ENCODE data around the gene OSBPL8.

Gene OSBPL8

DNA sequence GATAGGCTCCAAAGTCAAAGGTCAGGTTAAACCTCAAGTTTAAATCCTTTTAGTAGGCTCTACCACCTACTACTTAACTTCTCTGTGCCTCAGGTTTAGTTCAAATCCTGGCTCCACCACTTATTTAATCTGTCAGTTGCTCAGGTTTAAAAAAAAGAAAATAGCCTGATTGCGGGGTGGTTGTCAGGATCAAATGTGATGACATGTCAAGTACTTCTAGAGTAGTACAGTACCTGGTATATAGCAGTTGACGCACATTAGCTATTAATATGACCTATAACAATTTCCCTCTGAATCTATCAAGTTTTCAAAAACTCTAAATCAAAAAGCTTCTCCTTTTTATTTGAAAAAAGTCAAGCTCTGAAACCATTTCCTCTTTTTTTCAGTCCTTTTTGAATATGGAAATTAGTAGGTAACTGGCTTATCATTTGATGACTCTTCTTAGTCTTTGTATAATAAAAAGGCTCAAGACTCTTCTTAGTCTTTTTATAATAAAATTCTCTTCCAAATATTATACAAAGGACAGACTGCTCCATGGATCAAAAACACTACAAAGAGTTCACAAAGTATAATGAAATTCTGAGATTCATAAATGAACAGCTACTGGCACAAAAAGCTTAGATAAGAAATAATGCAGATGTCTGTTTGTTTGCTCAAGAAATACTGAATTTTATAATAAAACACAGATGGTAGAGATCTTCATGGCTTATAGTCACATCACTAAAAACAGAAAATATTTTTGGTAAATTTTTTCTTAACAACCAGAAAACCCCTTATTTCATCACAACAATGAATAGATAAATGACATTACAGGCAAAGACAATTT lies 5.0 kb downstream of the OSBPL8 start:
- H3K36me3 ChIP-seq (ENCODE audit: control insufficient read depth in 1 of 2, insufficient read depth in 2 of 2, low read length in 2 of 2) = no peaks in the 10 kb centered on the region
- no peak overlapping the region for H3K4me3 ChIP-seq (ENCODE audit: low read depth in 1 of 2, low read length in 2 of 2)
- no peaks in the 10 kb centered on the region for H3K27me3 ChIP-seq (ENCODE audit: low read depth, low read length)
- H3K27ac ChIP-seq (ENCODE audit: low read length) = peak overlapping the region; percentile 20
- peaks cover 4 to 29% of the 10 kb centered on the region in 2 donors for H3K4me1 ChIP-seq (ENCODE audit: control insufficient read depth in 1 of 2, insufficient read depth in 2 of 2, low read length in 2 of 2)
- H3K9me3 ChIP-seq (ENCODE audit: control insufficient read depth in 1 of 2, low read length in 2 of 2) = no peaks in the 10 kb centered on the region

- Histone ChIP-seq H3K4me1 (ENCODE audit: control insufficient read depth in 1 of 2, insufficient read depth in 2 of 2, low read length in 2 of 2) (peaks cover 14 to 30% of the 10 kb centered on the region in 2 donors), H3K27me3 (ENCODE audit: low read depth, low read length) (no peaks in the 10 kb centered on the region), H3K4me3 (ENCODE audit: low read depth in 1 of 2, low read length in 2 of 2) (no peak overlapping the region), H3K9me3 (ENCODE audit: control insufficient read depth in 1 of 2, low read length in 2 of 2) (no peaks in the 10 kb centered on the region), H3K27ac (ENCODE audit: low read length) (no peak overlapping the region), H3K36me3 (ENCODE audit: control insufficient read depth in 1 of 2, insufficient read depth in 2 of 2, low read length in 2 of 2) (no peaks in the 10 kb centered on the region)
Measured at GRCh38 chr12:76552343-76552938, 7.1 kb downstream of the OSBPL8 start.

GRCh38 chr12:76551482-76551888 lies 8.1 kb downstream of the OSBPL8 start:
- Histone ChIP-seq H3K4me3 (ENCODE audit: low read depth in 1 of 2, low read length in 2 of 2) (no peak overlapping the region), H3K36me3 (ENCODE audit: control insufficient read depth in 1 of 2, insufficient read depth in 2 of 2, low read length in 2 of 2) (no peaks in the 10 kb centered on the region), H3K4me1 (ENCODE audit: control insufficient read depth in 1 of 2, insufficient read depth in 2 of 2, low read length in 2 of 2) (peaks cover 16 to 26% of the 10 kb centered on the region in 2 donors), H3K27me3 (ENCODE audit: low read depth, low read length) (no peaks in the 10 kb centered on the region), H3K9me3 (ENCODE audit: control insufficient read depth in 1 of 2, low read length in 2 of 2) (no peaks in the 10 kb centered on the region), H3K27ac (ENCODE audit: low read length) (no peak overlapping the region)

DNA sequence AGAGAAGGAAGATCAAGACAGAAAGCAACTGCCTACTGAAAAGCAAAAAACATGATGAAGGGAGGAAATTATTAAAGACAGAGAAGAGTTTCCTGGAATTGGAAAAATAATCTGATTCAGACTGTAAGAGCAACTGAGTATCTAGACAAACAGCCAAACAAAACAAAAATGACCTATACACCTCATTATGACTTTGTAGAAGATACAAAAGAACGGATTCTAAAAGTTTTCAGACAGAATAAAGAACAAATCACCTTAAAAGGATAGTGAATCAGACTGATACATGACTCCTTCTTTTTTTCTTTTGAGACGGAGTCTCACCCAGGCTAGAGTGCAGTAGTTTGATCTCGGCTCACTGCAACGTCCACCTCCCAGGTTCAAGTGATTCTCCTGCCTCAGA lies 10.4 kb downstream of the OSBPL8 start:
- Histone ChIP-seq H3K4me3 (ENCODE audit: low read depth in 1 of 2, low read length in 2 of 2) (no peak overlapping the region), H3K27me3 (ENCODE audit: low read depth, low read length) (no peaks in the 10 kb centered on the region), H3K27ac (ENCODE audit: low read length) (no peak overlapping the region), H3K9me3 (ENCODE audit: control insufficient read depth in 1 of 2, low read length in 2 of 2) (no peaks in the 10 kb centered on the region), H3K4me1 (ENCODE audit: control insufficient read depth in 1 of 2, insufficient read depth in 2 of 2, low read length in 2 of 2) (peaks cover 16 to 23% of the 10 kb centered on the region in 2 donors), H3K36me3 (ENCODE audit: control insufficient read depth in 1 of 2, insufficient read depth in 2 of 2, low read length in 2 of 2) (no peaks in the 10 kb centered on the region)

- H3K36me3 ChIP-seq (ENCODE audit: control insufficient read depth in 1 of 2, insufficient read depth in 2 of 2, low read length in 2 of 2) = no peaks in the 10 kb centered on the region
- peaks cover 16 to 22% of the 10 kb centered on the region in 2 donors for H3K4me1 ChIP-seq (ENCODE audit: control insufficient read depth in 1 of 2, insufficient read depth in 2 of 2, low read length in 2 of 2)
- H3K27me3 ChIP-seq (ENCODE audit: low read depth, low read length) = no peaks in the 10 kb centered on the region
- no peaks in the 10 kb centered on the region for H3K9me3 ChIP-seq (ENCODE audit: control insufficient read depth in 1 of 2, low read length in 2 of 2)
- H3K4me3 ChIP-seq (ENCODE audit: low read depth in 1 of 2, low read length in 2 of 2) = no peak overlapping the region
- H3K27ac ChIP-seq (ENCODE audit: low read length) = no peak overlapping the region
Measured at GRCh38 chr12:76548222-76548837, 11.2 kb downstream of the OSBPL8 start.

DNA sequence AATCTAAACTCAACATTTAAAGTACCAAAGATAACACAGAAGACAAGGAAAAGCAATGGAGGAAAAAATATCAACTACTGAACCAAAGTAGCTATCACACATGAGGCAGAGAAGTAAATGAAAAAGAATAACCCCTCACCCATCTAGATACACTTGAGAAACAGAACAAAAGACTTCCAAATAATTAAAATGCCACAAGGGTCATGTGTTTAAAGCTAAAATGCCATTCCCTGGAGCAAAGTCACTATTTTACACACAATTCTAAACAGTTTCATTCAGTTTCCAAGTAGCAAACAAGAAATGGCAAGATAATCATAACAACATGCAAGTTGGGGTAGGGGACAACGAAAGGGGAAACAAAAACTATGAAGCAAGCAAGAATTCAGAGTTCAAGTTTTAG lies 12.0 kb downstream of the OSBPL8 start:
- Histone ChIP-seq H3K36me3 (ENCODE audit: control insufficient read depth in 1 of 2, insufficient read depth in 2 of 2, low read length in 2 of 2) (no peaks in the 10 kb centered on the region), H3K27me3 (ENCODE audit: low read depth, low read length) (no peaks in the 10 kb centered on the region), H3K27ac (ENCODE audit: low read length) (no peak overlapping the region), H3K9me3 (ENCODE audit: control insufficient read depth in 1 of 2, low read length in 2 of 2) (no peaks in the 10 kb centered on the region), H3K4me1 (ENCODE audit: control insufficient read depth in 1 of 2, insufficient read depth in 2 of 2, low read length in 2 of 2) (peaks cover 14 to 18% of the 10 kb centered on the region in 2 donors), H3K4me3 (ENCODE audit: low read depth in 1 of 2, low read length in 2 of 2) (no peak overlapping the region)

DNA sequence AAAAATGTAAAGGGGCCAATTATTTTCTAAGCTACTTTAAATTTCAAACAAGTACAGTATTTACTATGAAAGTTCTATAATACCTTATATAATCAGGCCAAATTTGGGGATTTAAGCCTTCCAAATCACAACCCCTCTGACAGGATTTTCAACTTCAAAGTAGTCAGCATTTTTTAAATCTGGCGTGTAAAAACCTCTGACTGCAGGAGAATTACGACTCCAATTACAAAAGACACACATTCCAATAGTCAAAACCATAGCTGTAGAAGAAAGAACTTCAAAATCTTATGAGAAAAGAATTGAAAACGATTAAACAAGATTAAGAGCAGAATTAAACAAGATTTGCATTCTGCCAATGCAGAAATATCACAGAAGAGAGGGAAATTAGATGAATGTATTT lies 12.7 kb downstream of the OSBPL8 start:
- Histone ChIP-seq H3K9me3 (ENCODE audit: control insufficient read depth in 1 of 2, low read length in 2 of 2) (no peaks in the 10 kb centered on the region), H3K27me3 (ENCODE audit: low read depth, low read length) (no peaks in the 10 kb centered on the region), H3K27ac (ENCODE audit: low read length) (no peak overlapping the region), H3K4me1 (ENCODE audit: control insufficient read depth in 1 of 2, insufficient read depth in 2 of 2, low read length in 2 of 2) (peaks cover 12% of the 10 kb centered on the region in 2 donors), H3K36me3 (ENCODE audit: control insufficient read depth in 1 of 2, insufficient read depth in 2 of 2, low read length in 2 of 2) (no peaks in the 10 kb centered on the region), H3K4me3 (ENCODE audit: low read depth in 1 of 2, low read length in 2 of 2) (no peak overlapping the region)

DNA sequence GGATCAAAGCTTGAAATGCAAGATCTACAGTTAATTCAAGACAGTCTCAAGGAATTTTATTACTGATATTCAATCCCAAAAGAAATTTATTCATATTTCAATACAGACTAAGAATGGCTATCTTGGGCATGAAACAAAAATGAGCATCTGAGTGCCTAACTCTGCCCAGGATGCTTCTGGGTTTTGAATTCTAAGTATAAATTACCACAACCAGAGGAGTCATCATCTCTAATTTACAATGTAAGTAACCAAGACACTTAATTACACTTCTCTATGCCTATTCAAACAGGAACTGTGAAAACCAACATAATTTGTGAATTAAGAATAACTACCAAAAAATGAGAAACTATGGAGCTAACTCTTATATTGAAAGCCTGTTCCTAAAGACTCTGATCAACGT lies 14.1 kb downstream of the OSBPL8 start:
- Histone ChIP-seq H3K36me3 (ENCODE audit: control insufficient read depth in 1 of 2, insufficient read depth in 2 of 2, low read length in 2 of 2) (no peaks in the 10 kb centered on the region), H3K4me3 (ENCODE audit: low read depth in 1 of 2, low read length in 2 of 2) (no peak overlapping the region), H3K27me3 (ENCODE audit: low read depth, low read length) (no peaks in the 10 kb centered on the region), H3K9me3 (ENCODE audit: control insufficient read depth in 1 of 2, low read length in 2 of 2) (no peaks in the 10 kb centered on the region), H3K4me1 (ENCODE audit: control insufficient read depth in 1 of 2, insufficient read depth in 2 of 2, low read length in 2 of 2) (peaks cover 12% of the 10 kb centered on the region in 2 donors), H3K27ac (ENCODE audit: low read length) (no peak overlapping the region)

DNA sequence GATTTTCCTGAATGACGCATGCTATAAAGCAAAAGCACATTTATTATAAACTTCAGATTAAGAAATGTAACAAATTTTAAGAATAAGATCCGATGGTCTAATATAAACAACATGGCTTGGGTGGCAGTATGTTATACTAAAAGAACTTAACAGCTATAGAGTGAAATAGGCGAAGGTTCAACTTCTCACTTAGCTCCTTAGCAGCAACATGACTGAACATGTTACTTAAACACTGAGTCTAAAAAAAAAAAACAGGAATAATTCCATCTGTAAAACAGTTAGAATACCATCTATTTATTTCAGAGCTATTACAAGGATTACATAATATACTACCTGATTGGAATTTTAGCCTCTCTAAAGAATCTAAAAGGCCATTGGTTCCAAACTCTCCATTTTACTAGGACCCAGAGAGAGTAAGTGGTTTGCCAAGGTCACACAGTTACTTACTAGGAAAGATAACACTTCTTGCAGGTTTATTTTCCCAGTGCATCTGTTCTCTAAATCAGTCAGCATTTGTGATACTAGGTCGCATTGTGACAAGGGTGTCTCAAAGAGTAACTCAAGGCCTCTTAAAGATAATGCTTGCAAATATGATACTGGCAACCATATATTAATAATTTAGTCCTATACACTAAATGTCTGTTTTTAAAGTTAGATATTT lies 14.8 kb downstream of the OSBPL8 start:
- Histone ChIP-seq H3K36me3 (ENCODE audit: control insufficient read depth in 1 of 2, insufficient read depth in 2 of 2, low read length in 2 of 2) (no peaks in the 10 kb centered on the region), H3K9me3 (ENCODE audit: control insufficient read depth in 1 of 2, low read length in 2 of 2) (no peaks in the 10 kb centered on the region), H3K27ac (ENCODE audit: low read length) (no peak overlapping the region), H3K4me1 (ENCODE audit: control insufficient read depth in 1 of 2, insufficient read depth in 2 of 2, low read length in 2 of 2) (peaks cover 12% of the 10 kb centered on the region in 2 donors), H3K27me3 (ENCODE audit: low read depth, low read length) (no peaks in the 10 kb centered on the region), H3K4me3 (ENCODE audit: low read depth in 1 of 2, low read length in 2 of 2) (no peak overlapping the region)

- H3K4me3 ChIP-seq (ENCODE audit: low read depth in 1 of 2, low read length in 2 of 2) = no peak overlapping the region
- no peaks in the 10 kb centered on the region for H3K27me3 ChIP-seq (ENCODE audit: low read depth, low read length)
- peaks cover 9 to 12% of the 10 kb centered on the region in 2 donors for H3K4me1 ChIP-seq (ENCODE audit: control insufficient read depth in 1 of 2, insufficient read depth in 2 of 2, low read length in 2 of 2)
- no peaks in the 10 kb centered on the region for H3K36me3 ChIP-seq (ENCODE audit: control insufficient read depth in 1 of 2, insufficient read depth in 2 of 2, low read length in 2 of 2)
- no peaks in the 10 kb centered on the region for H3K9me3 ChIP-seq (ENCODE audit: control insufficient read depth in 1 of 2, low read length in 2 of 2)
- H3K27ac ChIP-seq (ENCODE audit: low read length) = no peak overlapping the region
Measured at GRCh38 chr12:76543813-76544347, 15.7 kb downstream of the OSBPL8 start.

DNA sequence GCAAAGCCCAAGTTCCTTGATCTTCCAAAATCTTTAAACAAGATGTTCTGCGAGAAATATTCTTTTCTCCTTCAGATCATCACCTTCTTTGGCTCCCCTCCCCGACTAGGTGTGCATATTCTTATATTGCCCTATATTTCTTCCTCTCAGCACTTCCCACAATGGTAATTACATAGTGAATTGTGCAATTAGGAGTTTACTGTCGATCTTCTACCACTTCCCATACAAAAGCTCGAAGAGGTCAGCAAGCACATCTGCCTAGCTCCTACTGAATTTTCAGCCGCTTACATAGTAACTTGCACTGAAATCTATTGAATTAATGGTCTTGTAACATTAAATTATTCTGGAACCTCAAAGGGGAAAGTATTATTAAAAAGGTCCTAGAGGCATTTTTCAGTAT lies 16.7 kb downstream of the OSBPL8 start:
- no peaks in the 10 kb centered on the region for H3K9me3 ChIP-seq (ENCODE audit: control insufficient read depth in 1 of 2, low read length in 2 of 2)
- H3K4me1 ChIP-seq (ENCODE audit: control insufficient read depth in 1 of 2, insufficient read depth in 2 of 2, low read length in 2 of 2) = peaks cover 0 to 6% of the 10 kb centered on the region in 2 donors
- no peak overlapping the region for H3K27ac ChIP-seq (ENCODE audit: low read length)
- H3K27me3 ChIP-seq (ENCODE audit: low read depth, low read length) = no peaks in the 10 kb centered on the region
- H3K4me3 ChIP-seq (ENCODE audit: low read depth in 1 of 2, low read length in 2 of 2) = no peak overlapping the region
- H3K36me3 ChIP-seq (ENCODE audit: control insufficient read depth in 1 of 2, insufficient read depth in 2 of 2, low read length in 2 of 2) = no peaks in the 10 kb centered on the region
